Stimulated activated CD4-positive, alpha-beta T cell treated with anti-CD3 and anti-CD28 coated beads, Interleukin-15, amount 100 ng/mL, for 24 hours (primary cell): ENCODE data around the gene SPAG6.

Source experiments
- DNase-seq: peaks from one replicate; pipeline ENCODE4 v3.0.0-alpha.2; 2020

Gene SPAG6

GRCh38 chr10:22464966-22465629 is 119.8 kb downstream of the SPAG6 start:
- no peak for DNase-seq

GRCh38 chr10:22466763-22467334 is 121.6 kb downstream of the SPAG6 start:
- DNase-seq = no peak
